ENCODE results near the gene TRIM45. TPM values are rescaled to one million over a fixed set of nuclear protein-coding genes. Genes with fewer than 3 reads are reported as not detected.

The TRIM45 gene
- total and polyA plus RNA-seq, 2 of the 4 experiments (the other 2 are of a cell fraction): 2.0 to 5.1 TPM

DNA sequence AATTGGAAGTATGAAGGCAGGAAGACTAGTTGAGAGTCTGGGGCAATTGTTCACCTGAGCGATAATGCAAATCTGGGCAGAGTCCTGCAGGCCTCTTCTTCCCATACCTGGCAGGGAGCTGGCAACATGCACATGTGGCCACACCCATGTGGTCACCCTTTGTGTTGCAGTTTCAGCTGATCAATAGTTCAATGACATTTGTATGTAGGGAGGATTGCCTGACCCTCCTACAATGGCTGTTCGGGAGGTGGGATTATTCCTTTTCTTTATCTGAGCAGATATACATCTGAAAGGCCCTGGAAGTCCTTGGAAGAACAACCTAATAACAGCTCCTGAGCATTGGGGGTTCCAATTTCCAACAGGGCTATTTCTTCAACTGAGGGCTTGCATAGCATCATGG lies 15.2 kb upstream of the TRIM45 start:
- no peak overlapping the region for H2BK20ac ChIP-seq (ENCODE audit: low read depth, low read length)
- H3K4ac ChIP-seq (ENCODE audit: low read depth, low read length): no peak overlapping the region
- no peak overlapping the region for H4K5ac ChIP-seq (ENCODE audit: low read depth, low read length)
- ATAC-seq (ENCODE audit: low read depth) (no peak), DNase-seq (no peak)
- no peak overlapping the region for H3K56ac ChIP-seq (ENCODE audit: extremely low read depth, insufficient read depth, low read length)
- no peak overlapping the region for H2BK5ac ChIP-seq (ENCODE audit: low read depth, low read length, poor library complexity, severe bottlenecking)
- no peak overlapping the region for H3K14ac ChIP-seq (replicated peaks; ENCODE audit: low read depth, low read length)
- no TSS peak for BruUV-seq (replicated peaks)
- H3K23ac ChIP-seq (ENCODE audit: low read depth, low read length): no peak overlapping the region
- H4K8ac ChIP-seq (ENCODE audit: low read depth in 2 of 2, low read length in 2 of 2): no peak overlapping the region
- H3K4me3 ChIP-seq (ENCODE audit: insufficient read depth, low read depth, low read length): no peak overlapping the region
- no peak for TF ChIP-seq RFX5 (IDR thresholded peaks at IDR 0.05; ENCODE audit: low read depth, low read length)
- no peak for TF ChIP-seq RAD21 (IDR thresholded peaks at IDR 0.05; ENCODE audit: low read length)
- no peak for TF ChIP-seq SMC3 (IDR thresholded peaks at IDR 0.05; ENCODE audit: low read depth, low read length)
- no peak for TF ChIP-seq MXI1 (IDR thresholded peaks at IDR 0.05; ENCODE audit: borderline replicate concordance, low read depth, low read length)
- no peak for TF ChIP-seq CHD1 (IDR thresholded peaks at IDR 0.05; ENCODE audit: low read depth, low read length)
- TF ChIP-seq BHLHE40 (IDR thresholded peaks at IDR 0.05; ENCODE audit: low read depth, low read length): no peak
- TF ChIP-seq MAFK (IDR thresholded peaks at IDR 0.05; ENCODE audit: low read depth, low read length): no peak
- TF ChIP-seq NFE2L2 (IDR thresholded peaks at IDR 0.05; ENCODE audit: low read depth, low read length): no peak
- no peak for TF ChIP-seq RCOR1 (IDR thresholded peaks at IDR 0.05; ENCODE audit: insufficient replicate concordance, low read length)
- TF ChIP-seq FOS (IDR thresholded peaks at IDR 0.05; ENCODE audit: low read depth, low read length): no peak
- no peak for TF ChIP-seq POLR2A (IDR thresholded peaks at IDR 0.05; ENCODE audit: low read depth, low read length)
- TF ChIP-seq, protein P1, sequence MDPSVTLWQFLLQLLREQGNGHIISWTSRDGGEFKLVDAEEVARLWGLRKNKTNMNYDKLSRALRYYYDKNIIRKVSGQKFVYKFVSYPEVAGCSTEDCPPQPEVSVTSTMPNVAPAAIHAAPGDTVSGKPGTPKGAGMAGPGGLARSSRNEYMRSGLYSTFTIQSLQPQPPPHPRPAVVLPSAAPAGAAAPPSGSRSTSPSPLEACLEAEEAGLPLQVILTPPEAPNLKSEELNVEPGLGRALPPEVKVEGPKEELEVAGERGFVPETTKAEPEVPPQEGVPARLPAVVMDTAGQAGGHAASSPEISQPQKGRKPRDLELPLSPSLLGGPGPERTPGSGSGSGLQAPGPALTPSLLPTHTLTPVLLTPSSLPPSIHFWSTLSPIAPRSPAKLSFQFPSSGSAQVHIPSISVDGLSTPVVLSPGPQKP (IDR thresholded peaks at IDR 0.05; ENCODE audit: borderline replicate concordance, low read depth, low read length): no peak
- TF ChIP-seq MAZ (IDR thresholded peaks at IDR 0.05; ENCODE audit: borderline replicate concordance, low read depth, low read length): no peak
- TF ChIP-seq, protein P2, sequence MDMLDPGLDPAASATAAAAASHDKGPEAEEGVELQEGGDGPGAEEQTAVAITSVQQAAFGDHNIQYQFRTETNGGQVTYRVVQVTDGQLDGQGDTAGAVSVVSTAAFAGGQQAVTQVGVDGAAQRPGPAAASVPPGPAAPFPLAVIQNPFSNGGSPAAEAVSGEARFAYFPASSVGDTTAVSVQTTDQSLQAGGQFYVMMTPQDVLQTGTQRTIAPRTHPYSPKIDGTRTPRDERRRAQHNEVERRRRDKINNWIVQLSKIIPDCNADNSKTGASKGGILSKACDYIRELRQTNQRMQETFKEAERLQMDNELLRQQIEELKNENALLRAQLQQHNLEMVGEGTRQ (IDR thresholded peaks at IDR 0.05; ENCODE audit: low read depth, low read length): no peak
- TF ChIP-seq, protein P3, sequence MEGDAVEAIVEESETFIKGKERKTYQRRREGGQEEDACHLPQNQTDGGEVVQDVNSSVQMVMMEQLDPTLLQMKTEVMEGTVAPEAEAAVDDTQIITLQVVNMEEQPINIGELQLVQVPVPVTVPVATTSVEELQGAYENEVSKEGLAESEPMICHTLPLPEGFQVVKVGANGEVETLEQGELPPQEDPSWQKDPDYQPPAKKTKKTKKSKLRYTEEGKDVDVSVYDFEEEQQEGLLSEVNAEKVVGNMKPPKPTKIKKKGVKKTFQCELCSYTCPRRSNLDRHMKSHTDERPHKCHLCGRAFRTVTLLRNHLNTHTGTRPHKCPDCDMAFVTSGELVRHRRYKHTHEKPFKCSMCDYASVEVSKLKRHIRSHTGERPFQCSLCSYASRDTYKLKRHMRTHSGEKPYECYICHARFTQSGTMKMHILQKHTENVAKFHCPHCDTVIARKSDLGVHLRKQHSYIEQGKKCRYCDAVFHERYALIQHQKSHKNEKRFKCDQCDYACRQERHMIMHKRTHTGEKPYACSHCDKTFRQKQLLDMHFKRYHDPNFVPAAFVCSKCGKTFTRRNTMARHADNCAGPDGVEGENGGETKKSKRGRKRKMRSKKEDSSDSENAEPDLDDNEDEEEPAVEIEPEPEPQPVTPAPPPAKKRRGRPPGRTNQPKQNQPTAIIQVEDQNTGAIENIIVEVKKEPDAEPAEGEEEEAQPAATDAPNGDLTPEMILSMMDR (conservative IDR thresholded peaks at IDR 0.05; ENCODE audit: low read depth, low read length): no peak
- TF ChIP-seq CEBPB (IDR thresholded peaks at IDR 0.05; ENCODE audit: low read depth, low read length): no peak
- no peak overlapping the region for H2BK120ac ChIP-seq (ENCODE audit: low read depth, low read length)
- H3K4me2 ChIP-seq (ENCODE audit: low read depth, low read length): no peak overlapping the region
- H3K4me1 ChIP-seq (ENCODE audit: control insufficient read depth, insufficient read depth, low read length): peaks cover 2% of the 10 kb centered on the region
- no peak overlapping the region for H3K18ac ChIP-seq (ENCODE audit: low read depth, low read length)
- H2BK15ac ChIP-seq (ENCODE audit: low read depth, low read length): no peak overlapping the region
- dilution Hi-C loops (cut with HindIII; ENCODE audit: low sequenced_read_pairs, unreplicated experiment): no loop called here
- no peak overlapping the region for H3K9ac ChIP-seq (ENCODE audit: low read depth, low read length)
- in situ Hi-C loops (cut with MboI; ENCODE audit: low sequenced_read_pairs): no loop called here
- no peaks in the 10 kb centered on the region for H4K20me1 ChIP-seq (ENCODE audit: insufficient read depth, low read length)
- no peaks in the 10 kb centered on the region for H3K27me3 ChIP-seq (ENCODE audit: control insufficient read depth, insufficient read depth, low read length)
- WGBS, 2 experiments (ENCODE audit: extremely low coverage in 2 of 2, insufficient read length in 1 of 2): no CpG with 5 or more reads among the region's 2 CpGs
- ChIA-PET CTCF (interaction anchor here (1.2 kb wide), 1 partner anchor 9 kb away, joined by 3 read pairs; no protein-coding TSS in a partner anchor), POLR2A (ENCODE audit: unreplicated experiment) (no interaction called here)
- H3K36me3 ChIP-seq (ENCODE audit: control insufficient read depth, insufficient read depth, low read length): no peaks in the 10 kb centered on the region
- no peak overlapping the region for H4K91ac ChIP-seq (ENCODE audit: insufficient read depth, low read depth, low read length)
- no peak overlapping the region for H2AFZ ChIP-seq (replicated peaks; ENCODE audit: low read length, poor library complexity)
- no peak overlapping the region for H3K27ac ChIP-seq (ENCODE audit: insufficient read depth, low read length)
- H3K9me3 ChIP-seq (ENCODE audit: control insufficient read depth, insufficient read depth, low read length): no peaks in the 10 kb centered on the region
- no peak overlapping the region for H2AK9ac ChIP-seq (replicated peaks; ENCODE audit: low read depth, low read length, poor library complexity)
- no peaks in the 10 kb centered on the region for H3K79me1 ChIP-seq (ENCODE audit: low read depth in 1 of 2, low read length in 2 of 2)
- H3K9me1 ChIP-seq (ENCODE audit: insufficient read depth, low read length): no peaks in the 10 kb centered on the region; the same call in 1 of the 2 replicates
- intact Hi-C loops (cut with micrococcal nuclease): no loop called here
- no peak overlapping the region for H2AK5ac ChIP-seq (ENCODE audit: low read depth, low read length)

Data from IMR-90 (cell line).